ENCODE measurements around the gene MTA1. TPM values are rescaled to one million over a fixed set of nuclear protein-coding genes. Genes with fewer than 3 reads are reported as not detected.

Gene MTA1
- total RNA-seq, 1 donor: 52.7 TPM

GRCh38 chr14:105505101-105505500, 85.5 kb downstream of the MTA1 start:
- TF ChIP-seq CTCF (IDR thresholded peaks at IDR 0.05; ENCODE audit: insufficient read depth, low read depth, low read length): no peak
- DNase-seq (ENCODE audit: low read depth): no peak
- no peak overlapping the region for H3K4me3 ChIP-seq (ENCODE audit: low read depth, low read length)

DNA sequence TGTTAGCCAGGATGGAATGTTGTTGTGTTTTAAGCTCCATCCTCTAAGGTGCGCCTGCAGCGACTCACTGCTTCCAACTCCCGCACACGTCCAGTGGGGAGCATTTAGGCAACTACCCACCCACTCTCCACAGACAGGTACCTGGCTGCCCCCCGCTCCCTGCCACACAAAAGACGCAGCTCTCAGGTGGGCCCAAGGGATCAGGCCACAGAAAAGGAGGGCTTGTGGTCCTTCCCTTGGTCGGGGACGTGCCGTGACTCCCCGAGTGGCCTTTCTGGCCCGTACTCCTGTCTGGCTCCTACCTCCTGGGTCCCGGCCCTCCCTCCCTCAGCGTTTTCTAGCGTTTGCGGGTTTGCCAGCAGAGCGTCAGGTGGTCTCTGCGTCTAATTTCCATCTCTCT, 87.6 kb downstream of the MTA1 start:
- no peak for DNase-seq (ENCODE audit: low read depth)
- TF ChIP-seq CTCF (IDR thresholded peaks at IDR 0.05; ENCODE audit: insufficient read depth, low read depth, low read length): no peak
- no peak overlapping the region for H3K4me3 ChIP-seq (ENCODE audit: low read depth, low read length)

DNA sequence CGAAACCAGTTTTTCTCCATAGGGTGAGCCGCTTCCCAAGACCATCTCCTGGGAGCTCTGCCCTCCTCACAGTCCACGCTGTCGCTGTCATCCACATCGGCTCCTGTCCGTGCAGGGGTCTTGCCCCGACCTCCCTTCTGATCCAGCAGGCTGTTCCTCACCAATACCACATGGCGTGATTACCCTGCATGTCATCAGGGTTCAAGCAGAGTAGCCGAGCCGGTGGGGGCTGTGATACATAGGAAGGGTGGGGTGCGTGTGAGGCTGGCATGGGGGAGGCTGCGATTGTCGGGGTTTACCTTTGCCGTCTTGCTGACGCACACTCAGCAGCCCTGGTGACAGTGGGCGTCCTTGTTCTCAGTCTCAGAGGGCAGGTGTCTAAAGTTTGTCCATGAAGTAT, 88.4 kb downstream of the MTA1 start:
- TF ChIP-seq CTCF (IDR thresholded peaks at IDR 0.05; ENCODE audit: insufficient read depth, low read depth, low read length): no peak
- DNase-seq (ENCODE audit: low read depth): no peak

DNA sequence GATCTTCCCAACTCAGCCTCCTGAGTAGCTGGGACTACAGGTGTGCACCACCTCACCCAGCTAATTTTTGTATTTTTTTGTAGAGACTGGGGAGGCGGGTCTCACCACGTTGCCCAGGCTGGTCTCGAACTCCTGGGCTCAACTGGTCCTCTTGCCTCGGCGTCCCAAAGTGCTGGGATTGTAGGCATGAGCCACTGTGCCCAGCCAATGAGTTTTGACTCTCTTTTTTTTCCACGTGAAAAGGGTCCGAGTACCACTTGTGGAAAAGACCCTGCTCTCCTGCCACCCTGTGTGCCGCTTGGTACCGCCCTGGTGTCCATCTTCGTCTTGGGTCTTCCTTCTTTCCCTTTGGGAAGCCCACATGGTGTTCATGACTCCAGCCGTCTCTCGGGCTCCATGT, 89.0 kb downstream of the MTA1 start:
- H3K4me3 ChIP-seq (ENCODE audit: low read depth, low read length): no peak overlapping the region
- no peak for TF ChIP-seq CTCF (IDR thresholded peaks at IDR 0.05; ENCODE audit: insufficient read depth, low read depth, low read length)
- DNase-seq (ENCODE audit: low read depth): no peak

More for the DNA sequence above, 88.4 kb downstream of the MTA1 start:
- H3K4me3 ChIP-seq (ENCODE audit: low read depth, low read length): no peak overlapping the region

DNA sequence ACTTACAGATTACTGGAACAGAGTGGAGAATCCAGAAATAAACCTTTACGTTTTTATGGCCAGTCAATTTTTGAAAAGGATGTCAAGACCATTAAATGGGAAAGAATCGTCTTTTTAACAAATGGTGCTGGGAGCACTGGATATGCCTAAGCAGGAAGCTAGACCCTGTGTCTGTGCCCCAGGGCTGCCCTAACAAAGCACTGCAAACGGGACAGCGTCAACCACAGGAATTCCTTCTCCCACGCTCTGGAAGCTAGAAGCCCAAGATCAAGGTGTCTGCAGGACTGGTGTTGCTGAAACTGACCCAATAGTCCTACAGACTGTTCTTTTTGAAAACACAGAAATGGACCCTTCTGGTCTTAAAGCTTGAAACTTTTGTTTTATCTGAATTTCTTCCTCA, 97.5 kb downstream of the MTA1 start:
- TF ChIP-seq CTCF (IDR thresholded peaks at IDR 0.05; ENCODE audit: insufficient read depth, low read depth, low read length): no peak
- DNase-seq (ENCODE audit: low read depth): no peak
- H3K4me3 ChIP-seq (ENCODE audit: low read depth, low read length): no peak overlapping the region

GRCh38 chr14:105519946-105520698, 100.5 kb downstream of the MTA1 start:
- DNase-seq (ENCODE audit: low read depth): no peak
- no peak overlapping the region for H3K4me3 ChIP-seq (ENCODE audit: low read depth, low read length)
- TF ChIP-seq CTCF (IDR thresholded peaks at IDR 0.05; ENCODE audit: insufficient read depth, low read depth, low read length): no peak

Other genes with a start within 250 kb of the MTA1 start
- gene NUDT14, start 238.5 kb upstream of the MTA1 start, total RNA-seq: 17.7 and 20.0 TPM in 2 replicates
- 42.7 and 52.8 TPM in 2 replicates for gene BTBD6, start 171.3 kb upstream of the MTA1 start, total RNA-seq
- gene BRF1, start 118.8 kb upstream of the MTA1 start, total RNA-seq: 32.8 and 41.2 TPM in 2 replicates
- 35.0 and 50.3 TPM in 2 replicates for gene PACS2, start 105.1 kb upstream of the MTA1 start, total RNA-seq
- under 0.01 and 0.32 TPM in 2 replicates for gene TEX22, start 21.3 kb upstream of the MTA1 start, total RNA-seq
- gene CRIP2, start 55.0 kb downstream of the MTA1 start, total RNA-seq: 8.6 and 18.0 TPM in 2 replicates
- 1.3 and 2.6 TPM in 2 replicates for gene CRIP1, start 67.1 kb downstream of the MTA1 start, total RNA-seq
- 7.3 and 8.4 TPM in 2 replicates for gene TEDC1, start 71.4 kb downstream of the MTA1 start, total RNA-seq
- 2.9 and 5.2 TPM in 2 replicates for gene TMEM121, start 106.8 kb downstream of the MTA1 start, total RNA-seq